Spleen (tissue), 11 donors: Measurements from ENCODE around the gene SSR1. TPM values are rescaled to one million over a fixed set of nuclear protein-coding genes. Genes with fewer than 3 reads are reported as not detected.

Experiments
- DNase-seq: peaks from one replicate; pipeline ENCODE4 v3.0.0-alpha.2; 2020
- H3K27ac ChIP-seq, 8 donors: fragments of 200-600 bp; sonication (generic) in 7 of 8; 1 replicate in 4 of 8; 2 replicates in 4 of 8; pipeline versions ENCODE4 v1.5.0 to v1.8.0; 2016 to 2021; ENCODE audit warnings: inconsistent platforms in 4 of 8, mild to moderate bottlenecking in 4 of 8, moderate library complexity in 1 of 8
- H3K27me3 ChIP-seq, 7 donors: fragments of 200-600 bp; sonication (generic) in 6 of 7; replicated peaks in 1 of 7; 1 replicate in 4 of 7; 2 replicates in 3 of 7; pipeline versions ENCODE4 v1.5.0 to v1.8.0; 2016 to 2021; ENCODE audit warnings: inconsistent platforms in 3 of 7, mild to moderate bottlenecking in 1 of 7
- H3K36me3 ChIP-seq, 6 donors: fragments of 200-600 bp; sonication (generic) in 5 of 6; 1 replicate in 4 of 6; 2 replicates in 2 of 6; pipeline versions ENCODE4 v1.5.0 to v1.8.0; 2016 to 2021; ENCODE audit warnings: inconsistent platforms in 2 of 6
- H3K4me1 ChIP-seq, 6 donors: fragments of 200-600 bp; sonication (generic) in 5 of 6; 1 replicate in 3 of 6; 2 replicates in 3 of 6; pipeline versions ENCODE4 v1.5.0 to v1.8.0; 2016 to 2021; ENCODE audit warnings: inconsistent platforms in 3 of 6
- H3K4me3 ChIP-seq, 8 donors: fragments of 200-600 bp; sonication (generic) in 7 of 8; 1 replicate in 4 of 8; 2 replicates in 4 of 8; pipeline versions ENCODE4 v1.5.0 to v1.8.0; 2016 to 2021; ENCODE audit warnings: inconsistent platforms in 4 of 8, mild to moderate bottlenecking in 4 of 8, moderate library complexity in 2 of 8
- H3K9me3 ChIP-seq, 8 donors: fragments of 200-600 bp; sonication (generic) in 7 of 8; 1 replicate in 4 of 8; 2 replicates in 4 of 8; pipeline versions ENCODE4 v1.5.0 to v1.8.0; 2016 to 2021; ENCODE audit warnings: inconsistent platforms in 4 of 8
- POLR2A ChIP-seq, 3 donors: fragments of 450-650 bp; IDR thresholded peaks; one replicate each; pipeline ENCODE4 v1.5.1; 2017; ENCODE audit warnings: antibody characterized with exemption in 3 of 3, mild to moderate bottlenecking in 1 of 3
- POLR2AphosphoS5 ChIP-seq, 3 donors: sonication (generic); formaldehyde crosslinking; IDR thresholded peaks; one replicate each; pipeline ENCODE4 v1.5.1; 2017; ENCODE audit warnings: antibody characterized with exemption in 3 of 3
- WGBS, 5 donors: extraction: QIAGEN DNeasy Blood & Tissue Kit in 3 of 5; methylation state at CpG; one replicate each; pipeline versions ENCODE4 v1.1.5 to v1.1.7; 2013 to 2018; 5-methylcytosine and 5-hydroxymethylcytosine counted together
- intact Hi-C: fragments of 100-400 bp; cut with DNase I; formaldehyde crosslinking; loops from one replicate; pipeline ENCODE4 v1.15.0; 2023; ENCODE audit warnings: low total_unique reads
- polyA plus RNA-seq, 3 donors: library from polyadenylated mRNA; stranded (reverse); fragments of 200-250 nt; gene quantifications; one replicate each; pipeline ENCODE4 v1.2.1, GENCODE V29; 2013
- total RNA-seq, 7 donors: library from RNA; depleted of rRNA in 3 of 7; stranded (reverse); fragments of >200 nt in 3 of 7; fragmentation: NEBNext Ultra II Directional in 4 of 7; extraction: Animal tissue kit (Norgen Biotek cat#: 25700) in 4 of 7; gene quantifications; one replicate each; pipeline versions ENCODE4 v1.1.0 to v1.2.1, GENCODE V29; 2016 to 2021
- TF ChIP-seq, protein P1 (sequence below), 11 experiments: fragments of 200-600 bp in 7 of 11; fragments of 450-650 bp in 4 of 11; sonication (generic) in 4 of 11; IDR thresholded peaks in 8 of 11; conservative IDR thresholded peaks in 3 of 11; 1 replicate in 7 of 11; 2 replicates in 4 of 11; pipeline versions ENCODE4 v1.4.0 to v1.8.0; 2016 to 2021; ENCODE audit warnings: antibody characterized with exemption in 11 of 11, inconsistent platforms in 4 of 11, mild to moderate bottlenecking in 1 of 11
- donor health status: healthy with polysubstance abuse.
- donor health status: DM: no; HTN: no; CAD: no; lungs with moderate emphysema.
- donor health status: DM: no; HTN: no; CAD: no.
- donor health status: Bipolar disorder and iron deficiency.
- donor health status: healthy.
- donor health status: DM: no; HTN: no; CAD: no.
- donor health status: DM: yes; HTN: yes; CAD: no.

Gene SSR1
- total and polyA plus RNA-seq, 10 donors, result 15.8 to 132 (median 72.9) TPM

DNA sequence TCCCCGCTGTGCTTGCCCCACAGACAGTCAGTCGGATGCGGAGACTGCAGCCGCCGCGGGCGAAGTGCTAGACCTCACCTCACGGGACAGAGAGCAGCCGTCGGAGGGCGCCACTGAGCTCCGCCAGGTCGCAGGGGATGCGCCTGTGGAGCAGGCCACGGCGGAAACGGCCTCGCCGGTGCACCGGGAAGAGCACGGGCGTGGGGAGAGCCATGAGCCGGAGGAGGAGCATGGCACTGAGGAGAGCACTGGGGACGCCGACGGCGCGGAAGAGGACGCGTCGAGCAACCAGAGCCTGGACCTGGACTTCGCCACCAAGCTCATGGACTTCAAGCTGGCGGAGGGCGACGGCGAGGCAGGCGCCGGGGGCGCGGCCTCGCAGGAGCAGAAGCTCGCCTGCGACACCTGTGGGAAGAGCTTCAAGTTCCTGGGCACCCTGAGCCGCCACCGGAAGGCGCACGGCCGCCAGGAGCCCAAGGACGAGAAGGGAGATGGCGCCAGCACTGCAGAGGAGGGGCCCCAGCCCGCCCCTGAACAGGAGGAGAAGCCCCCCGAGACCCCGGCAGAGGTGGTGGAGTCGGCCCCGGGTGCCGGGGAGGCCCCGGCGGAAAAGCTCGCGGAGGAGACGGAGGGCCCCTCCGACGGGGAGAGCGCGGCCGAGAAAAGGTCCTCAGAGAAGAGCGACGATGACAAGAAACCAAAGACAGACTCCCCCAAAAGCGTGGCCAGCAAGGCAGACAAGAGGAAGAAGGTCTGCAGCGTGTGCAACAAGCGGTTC is 66.4 kb downstream of the SSR1 start:
- peak; percentile 76 for DNase-seq
- Histone ChIP-seq H3K4me3 (no peak overlapping the region), H3K36me3 (peaks cover 0 to 81% (median 55%) of the 10 kb centered on the region in 6 donors), H3K9me3 (no peaks in the 10 kb centered on the region), H3K4me1 (peaks cover 11 to 59% (median 29%) of the 10 kb centered on the region in 6 donors), H3K27me3 (no peaks in the 10 kb centered on the region), H3K27ac (no peak overlapping the region)
- TF ChIP-seq POLR2AphosphoS5 (IDR thresholded peaks at IDR 0.05) (peak in 2 of 3 donors; percentile 29 to 59), POLR2A (IDR thresholded peaks at IDR 0.05) (no peak)
- WGBS, 5 donors, result 94 to 97% (median 95%) methylated on average over 64 to 71 of the region's 71 CpGs
- intact Hi-C loops, result no loop called here

- Histone ChIP-seq H3K4me1 (peaks cover 11 to 55% (median 31%) of the 10 kb centered on the region in 6 donors), H3K27me3 (no peaks in the 10 kb centered on the region), H3K9me3 (no peaks in the 10 kb centered on the region), H3K4me3 (no peak overlapping the region), H3K27ac (no peak overlapping the region), H3K36me3 (peaks cover 0 to 81% (median 57%) of the 10 kb centered on the region in 6 donors)
- WGBS, 5 donors, result 93 to 98% (median 93%) methylated on average over 10 to 15 of the region's 15 CpGs
- TF ChIP-seq POLR2A (IDR thresholded peaks at IDR 0.05) (no peak), POLR2AphosphoS5 (IDR thresholded peaks at IDR 0.05) (no peak)
- TF ChIP-seq, protein P1, sequence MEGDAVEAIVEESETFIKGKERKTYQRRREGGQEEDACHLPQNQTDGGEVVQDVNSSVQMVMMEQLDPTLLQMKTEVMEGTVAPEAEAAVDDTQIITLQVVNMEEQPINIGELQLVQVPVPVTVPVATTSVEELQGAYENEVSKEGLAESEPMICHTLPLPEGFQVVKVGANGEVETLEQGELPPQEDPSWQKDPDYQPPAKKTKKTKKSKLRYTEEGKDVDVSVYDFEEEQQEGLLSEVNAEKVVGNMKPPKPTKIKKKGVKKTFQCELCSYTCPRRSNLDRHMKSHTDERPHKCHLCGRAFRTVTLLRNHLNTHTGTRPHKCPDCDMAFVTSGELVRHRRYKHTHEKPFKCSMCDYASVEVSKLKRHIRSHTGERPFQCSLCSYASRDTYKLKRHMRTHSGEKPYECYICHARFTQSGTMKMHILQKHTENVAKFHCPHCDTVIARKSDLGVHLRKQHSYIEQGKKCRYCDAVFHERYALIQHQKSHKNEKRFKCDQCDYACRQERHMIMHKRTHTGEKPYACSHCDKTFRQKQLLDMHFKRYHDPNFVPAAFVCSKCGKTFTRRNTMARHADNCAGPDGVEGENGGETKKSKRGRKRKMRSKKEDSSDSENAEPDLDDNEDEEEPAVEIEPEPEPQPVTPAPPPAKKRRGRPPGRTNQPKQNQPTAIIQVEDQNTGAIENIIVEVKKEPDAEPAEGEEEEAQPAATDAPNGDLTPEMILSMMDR (IDR thresholded peaks at IDR 0.05 in 8 of 11, conservative IDR thresholded peaks at IDR 0.05 in 3 of 11), result no peak
- DNase-seq, result peak; percentile 61
- intact Hi-C loops, result no loop called here
Observed at GRCh38 chr6:7245668-7246393, 67.2 kb downstream of the SSR1 start.

DNA sequence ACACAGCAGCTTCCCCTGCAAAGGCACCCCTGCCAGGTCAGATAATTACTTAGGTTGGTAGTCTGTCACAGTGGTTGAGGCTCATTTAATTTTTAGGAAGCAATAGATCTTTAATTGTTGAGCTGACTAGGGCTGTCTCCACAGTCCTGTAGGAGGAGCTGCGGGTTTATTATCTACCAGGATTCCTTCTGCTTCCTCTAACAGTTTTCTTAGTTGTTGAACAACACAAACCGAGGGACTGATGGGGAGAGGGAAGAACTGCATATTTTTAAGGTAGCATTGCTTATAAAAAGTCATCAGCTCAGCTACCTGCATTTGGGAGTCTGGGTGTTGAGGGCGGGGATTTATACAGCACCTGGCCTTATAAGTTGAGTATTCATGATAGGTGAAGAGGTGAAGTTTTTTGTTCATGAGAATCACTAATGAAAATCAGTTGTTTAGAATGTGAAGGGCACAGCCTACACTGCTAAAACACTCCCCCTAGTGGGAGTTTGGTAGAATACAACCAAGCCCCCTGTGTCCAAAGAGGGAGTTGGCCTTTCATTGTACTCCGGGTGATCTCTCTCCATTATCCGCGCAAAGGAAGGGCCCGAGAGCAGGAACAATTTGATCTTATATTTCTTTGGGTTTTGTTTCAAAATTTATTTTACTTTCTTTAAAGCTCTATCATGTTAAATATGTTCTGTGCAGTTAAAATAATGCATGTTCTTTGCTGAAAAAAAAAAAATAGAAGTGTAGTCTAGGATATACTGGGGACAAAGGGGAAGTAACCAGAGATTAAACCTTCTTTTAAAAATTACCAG is 69.6 kb downstream of the SSR1 start:
- intact Hi-C loops, result loop anchor here (5.0 kb wide), 1 partner anchor 571 kb away; no protein-coding TSS in a partner anchor
- TF ChIP-seq POLR2AphosphoS5 (IDR thresholded peaks at IDR 0.05), result no peak
- no peak for TF ChIP-seq POLR2A (IDR thresholded peaks at IDR 0.05)
- TF ChIP-seq, protein P1 (IDR thresholded peaks at IDR 0.05 in 8 of 11, conservative IDR thresholded peaks at IDR 0.05 in 3 of 11), result peak; percentile 73 to 93 (median 88)
- H3K36me3 ChIP-seq, result peaks cover 0 to 81% (median 45%) of the 10 kb centered on the region in 6 donors
- 8 to 14% (median 11%) methylated on average over 7 of the region's 7 CpGs for WGBS, 5 donors
- no peak for DNase-seq
- H3K27me3 ChIP-seq, result no peaks in the 10 kb centered on the region
- no peak overlapping the region for H3K4me3 ChIP-seq
- H3K9me3 ChIP-seq, result no peaks in the 10 kb centered on the region
- H3K4me1 ChIP-seq, result peaks cover 12 to 47% (median 35%) of the 10 kb centered on the region in 6 donors
- H3K27ac ChIP-seq, result peak overlapping the region; percentile 4 to 74 (median 62)

DNA sequence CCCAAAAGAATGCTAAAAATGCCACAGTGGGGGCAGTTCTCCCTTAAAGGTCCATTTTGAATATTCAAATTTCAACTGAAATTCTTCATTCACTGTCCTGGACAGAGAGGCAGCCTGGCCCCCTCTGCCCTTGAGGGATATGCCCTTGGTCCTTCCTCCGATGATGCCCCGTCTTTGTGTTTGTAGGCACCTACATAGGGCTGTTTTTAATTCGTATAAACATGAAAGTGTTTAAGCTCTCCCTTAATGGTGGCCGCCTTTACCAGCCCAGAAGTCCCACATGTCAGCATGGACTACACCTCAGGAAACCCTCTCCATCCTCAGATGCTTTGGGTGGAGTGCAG is 70.2 kb downstream of the SSR1 start:
- H3K36me3 ChIP-seq, result peaks cover 0 to 81% (median 39%) of the 10 kb centered on the region in 6 donors
- DNase-seq, result no peak
- no peaks in the 10 kb centered on the region for H3K9me3 ChIP-seq
- no peak for TF ChIP-seq POLR2AphosphoS5 (IDR thresholded peaks at IDR 0.05)
- no peak for TF ChIP-seq POLR2A (IDR thresholded peaks at IDR 0.05)
- TF ChIP-seq, protein P1 (IDR thresholded peaks at IDR 0.05 in 8 of 11, conservative IDR thresholded peaks at IDR 0.05 in 3 of 11), result no peak
- H3K27ac ChIP-seq, result peak overlapping the region; percentile 4 to 74 (median 62)
- intact Hi-C loops, result loop anchor here (5.0 kb wide), 1 partner anchor 571 kb away; no protein-coding TSS in a partner anchor
- H3K27me3 ChIP-seq, result no peaks in the 10 kb centered on the region
- H3K4me3 ChIP-seq, result no peak overlapping the region
- WGBS, 5 donors, result 38 to 57% (median 44%) methylated on average over 4 of the region's 4 CpGs
- H3K4me1 ChIP-seq, result peaks cover 12 to 47% (median 36%) of the 10 kb centered on the region in 6 donors
